A673 (cell line): ENCODE results near the gene TBC1D32. TPM values are rescaled to one million over a fixed set of nuclear protein-coding genes. Genes with fewer than 3 reads are reported as not detected.

Experiments
- BruUV-seq: library from RNA; stranded (reverse); fragments of 400-500 nt; replicated peaks from 2 replicates; lab custom pipeline; 2021; lab: Mats Ljungman, UMichigan
- CTCF ChIA-PET: fragments of 300-600 bp; sonication (Branson Sonifier 250); formaldehyde crosslinking; loops from one replicate; lab custom pipeline; 2022; ENCODE audit warnings: antibody characterized with exemption; lab: Charles Lee
- POLR2A ChIA-PET: fragments of 300-600 bp; sonication (Branson Sonifier 250); formaldehyde crosslinking; loops from one replicate; lab custom pipeline; 2022; ENCODE audit warnings: antibody characterized with exemption; ENCODE audit not compliant: low non-redundant PET; lab: Charles Lee
- DNase-seq: peaks from one replicate; pipeline ENCODE4 v3.0.0-alpha.2; 2015; ENCODE audit warnings: low spot score
- H3K27ac ChIP-seq: fragments of 200-600 bp; sonication (generic); 2 replicates; pipeline ENCODE4 v1.5.1; 2016; ENCODE audit warnings: mixed run types, low read depth, mild to moderate bottlenecking, mixed read lengths, antibody characterized with exemption, low read length; ENCODE audit not compliant: poor library complexity, severe bottlenecking
- H3K27me3 ChIP-seq: fragments of 200-600 bp; sonication (generic); replicated peaks from 2 replicates; pipeline ENCODE4 v1.6.1; 2017; ENCODE audit warnings: mixed run types, low read depth, mild to moderate bottlenecking, mixed read lengths, antibody characterized with exemption, low read length; ENCODE audit not compliant: insufficient read depth, poor library complexity
- H3K36me3 ChIP-seq: fragments of 200-600 bp; sonication (generic); 2 replicates; pipeline ENCODE4 v1.6.1; 2016; ENCODE audit warnings: mixed run types, mild to moderate bottlenecking, mixed read lengths, antibody characterized with exemption, low read length; ENCODE audit not compliant: insufficient read depth, poor library complexity, severe bottlenecking
- H3K4me1 ChIP-seq: fragments of 200-600 bp; sonication (generic); 2 replicates; pipeline ENCODE4 v1.6.1; 2017; ENCODE audit warnings: mixed run types, mild to moderate bottlenecking, mixed read lengths, antibody characterized with exemption, low read length; ENCODE audit not compliant: insufficient read depth, poor library complexity, severe bottlenecking
- H3K4me3 ChIP-seq: fragments of 200-600 bp; sonication (generic); 2 replicates; pipeline ENCODE4 v1.5.1; 2016; ENCODE audit warnings: low read depth, mixed run types, mild to moderate bottlenecking, mixed read lengths, low read length; ENCODE audit not compliant: poor library complexity, severe bottlenecking
- H3K9me3 ChIP-seq: fragments of 200-600 bp; sonication (generic); 2 replicates; pipeline ENCODE4 v1.6.1; 2016; ENCODE audit warnings: mixed run types, low read depth, mild to moderate bottlenecking, mixed read lengths, antibody characterized with exemption, low read length; ENCODE audit not compliant: poor library complexity, severe bottlenecking
- CTCF ChIP-seq: fragments of 300-800, 200-600 bp; sonication (generic); conservative IDR thresholded peaks from 2 replicates; pipeline ENCODE4 v1.5.1; 2017; ENCODE audit warnings: low read depth, mild to moderate bottlenecking, antibody characterized with exemption, low read length, moderate library complexity, mixed read lengths
- EZH2 ChIP-seq: fragments of 200-600 bp; sonication (generic); IDR thresholded peaks from 2 replicates; pipeline ENCODE4 v1.6.1; 2017; ENCODE audit warnings: borderline replicate concordance, low read depth, mild to moderate bottlenecking, mixed read lengths, antibody characterized with exemption, low read length; ENCODE audit not compliant: poor library complexity, severe bottlenecking
- intact Hi-C: fragments of 100-400 bp; cut with micrococcal nuclease; formaldehyde crosslinking; loops from one replicate; pipeline ENCODE4 v1.10.0; 2022; ENCODE audit not compliant: unreplicated experiment
- total RNA-seq: library from RNA; stranded (reverse); gene quantifications from 2 replicates; pipeline ENCODE4 v1.2.3, GENCODE V29; 2021

The TBC1D32 gene
- total RNA-seq, 1 experiment from 2014 or later, result 10.4 TPM

- intact Hi-C loops, result no loop called here
- H3K4me1 ChIP-seq, result no peaks in the 10 kb centered on the region
- no peak overlapping the region for H3K27ac ChIP-seq
- DNase-seq, result no peak
- H3K27me3 ChIP-seq, result no peaks in the 10 kb centered on the region
- CTCF ChIA-PET, result no interaction called here
- BruUV-seq, result no TSS peak
- no peak overlapping the region for H3K4me3 ChIP-seq
- POLR2A ChIA-PET, result no interaction called here
- TF ChIP-seq CTCF, result no peak
- no peak for TF ChIP-seq EZH2
- no peaks in the 10 kb centered on the region for H3K9me3 ChIP-seq
- H3K36me3 ChIP-seq, result no peaks in the 10 kb centered on the region
Observed at GRCh38 chr6:121236984-121237383, 97.3 kb downstream of the TBC1D32 start.

GRCh38 chr6:121235386-121235785 is 98.9 kb downstream of the TBC1D32 start:
- Histone ChIP-seq H3K36me3 (no peaks in the 10 kb centered on the region), H3K4me1 (no peaks in the 10 kb centered on the region), H3K9me3 (no peaks in the 10 kb centered on the region), H3K27ac (no peak overlapping the region), H3K27me3 (no peaks in the 10 kb centered on the region), H3K4me3 (no peak overlapping the region)
- TF ChIP-seq CTCF, result no peak
- no peak for TF ChIP-seq EZH2
- intact Hi-C loops, result no loop called here
- POLR2A ChIA-PET, result no interaction called here
- no peak for DNase-seq
- CTCF ChIA-PET, result no interaction called here
- no TSS peak for BruUV-seq

GRCh38 chr6:121223930-121224329 is 110.3 kb downstream of the TBC1D32 start:
- TF ChIP-seq EZH2, result no peak
- no peak for TF ChIP-seq CTCF
- no peak overlapping the region for H3K4me3 ChIP-seq
- ChIA-PET CTCF (no interaction called here), POLR2A (no interaction called here)
- no peak overlapping the region for H3K27ac ChIP-seq
- no peaks in the 10 kb centered on the region for H3K36me3 ChIP-seq
- no peaks in the 10 kb centered on the region for H3K27me3 ChIP-seq
- H3K9me3 ChIP-seq, result no peaks in the 10 kb centered on the region
- no peaks in the 10 kb centered on the region for H3K4me1 ChIP-seq
- no TSS peak for BruUV-seq
- intact Hi-C loops, result loop anchor here (5.0 to 10.0 kb wide), 2 partner anchors 167 to 819 kb away; no protein-coding TSS in a partner anchor
- no peak for DNase-seq
